Measurements from ENCODE around the gene AGAP1. TPM values are rescaled to one million over a fixed set of nuclear protein-coding genes. Genes with fewer than 3 reads are reported as not detected.

AGAP1 gene
- total and polyA plus RNA-seq, 2 donors (not counting 3 experiments of a cell fraction or from before 2014, with no cell fraction given) = 10.2 to 20.9 TPM

- H3K36me3 ChIP-seq (ENCODE audit: control insufficient read depth in 2 of 2, extremely low read depth in 1 of 2, insufficient read depth in 2 of 2, low read length in 2 of 2) = no peaks in the 10 kb centered on the region
- no peak overlapping the region for H2AFZ ChIP-seq (ENCODE audit: low read depth, low read length)
- intact Hi-C loops (cut with micrococcal nuclease) = no loop called here
- CTCF ChIA-PET = interaction anchor here (1.5 kb wide), 1 partner anchor 9 kb away, joined by 3 read pairs; no protein-coding TSS in a partner anchor
- TF ChIP-seq EZH2 (IDR thresholded peaks at IDR 0.05; ENCODE audit: borderline replicate concordance, low read depth, low read length, severe bottlenecking) = no peak
- TF ChIP-seq MYC (IDR thresholded peaks at IDR 0.05; ENCODE audit: low read depth, low read length) = no peak
- no peak for TF ChIP-seq POLR2AphosphoS5 (IDR thresholded peaks at IDR 0.05; ENCODE audit: insufficient read depth, low read depth, low read length)
- TF ChIP-seq MAX (IDR thresholded peaks at IDR 0.05; ENCODE audit: insufficient read depth, insufficient read length) = no peak
- no TSS peak for BruUV-seq (replicated peaks)
- dilution Hi-C loops (cut with MboI; ENCODE audit: extremely low pct_ligation_motif_present, low sequenced_read_pairs) = no loop called here
- DNase-seq (ENCODE audit: low read depth, low spot score) = no peak
- no peak overlapping the region for H3K4me3 ChIP-seq (replicated peaks in 1 of 3; ENCODE audit: insufficient read depth in 1 of 3, low read depth in 1 of 3, low read length in 3 of 3)
- peaks cover 10% of the 10 kb centered on the region for H3K4me1 ChIP-seq (ENCODE audit: control insufficient read depth, extremely low read depth, insufficient read depth, low read length)
- H3K4me2 ChIP-seq (ENCODE audit: insufficient read depth, low read length) = no peak overlapping the region
- peaks cover 11% of the 10 kb centered on the region for H3K79me2 ChIP-seq (ENCODE audit: control insufficient read depth, insufficient read depth, low read length)
- POLR2A ChIA-PET = no interaction called here
- H3K27ac ChIP-seq (ENCODE audit: insufficient read depth, low read depth, low read length) = no peak overlapping the region
- H3K9me1 ChIP-seq (replicated peaks; ENCODE audit: control insufficient read depth, extremely low read depth, insufficient read depth, low read length) = no peaks in the 10 kb centered on the region
- no peaks in the 10 kb centered on the region for H3K27me3 ChIP-seq (ENCODE audit: control insufficient read depth in 2 of 2, insufficient read depth in 2 of 2, low read length in 2 of 2)
- H3K9me3 ChIP-seq (replicated peaks; ENCODE audit: control insufficient read depth, insufficient read depth, low read length) = no peaks in the 10 kb centered on the region
- H4K20me1 ChIP-seq (replicated peaks; ENCODE audit: control insufficient read depth, extremely low read depth, insufficient read depth, low read length) = no peaks in the 10 kb centered on the region
- no peak overlapping the region for H3K9ac ChIP-seq (replicated peaks; ENCODE audit: extremely low read depth, insufficient read depth, low read length)
- no peak for FAIRE-seq
These were observed 12.6 kb downstream of the AGAP1 start for GRCh38 chr2:235506291-235506996.

- no peaks in the 10 kb centered on the region for H4K20me1 ChIP-seq (replicated peaks; ENCODE audit: control insufficient read depth, extremely low read depth, insufficient read depth, low read length)
- H3K27ac ChIP-seq (ENCODE audit: insufficient read depth, low read depth, low read length) = no peak overlapping the region
- DNase-seq (ENCODE audit: low read depth, low spot score) = no peak
- no peak for FAIRE-seq
- CTCF ChIA-PET = interaction anchor here (1.5 kb wide), 1 partner anchor 10 kb away, joined by 3 read pairs; no protein-coding TSS in a partner anchor
- no peaks in the 10 kb centered on the region for H3K9me3 ChIP-seq (replicated peaks; ENCODE audit: control insufficient read depth, insufficient read depth, low read length)
- H3K79me2 ChIP-seq (ENCODE audit: control insufficient read depth, insufficient read depth, low read length) = peaks cover 5% of the 10 kb centered on the region
- H3K36me3 ChIP-seq (ENCODE audit: control insufficient read depth in 2 of 2, extremely low read depth in 1 of 2, insufficient read depth in 2 of 2, low read length in 2 of 2) = no peaks in the 10 kb centered on the region
- TF ChIP-seq JUN (IDR thresholded peaks at IDR 0.05; ENCODE audit: borderline replicate concordance, insufficient read depth, insufficient read length, low read depth) (no peak), MYC (IDR thresholded peaks at IDR 0.05; ENCODE audit: low read depth, low read length) (no peak), MAX (IDR thresholded peaks at IDR 0.05; ENCODE audit: insufficient read depth, insufficient read length) (no peak), FOS (IDR thresholded peaks at IDR 0.05; ENCODE audit: borderline replicate concordance, insufficient read depth, low read length) (no peak), POLR2A (IDR thresholded peaks at IDR 0.05; ENCODE audit: low read depth, low read length) (no peak), GATA2 (IDR thresholded peaks at IDR 0.05; ENCODE audit: insufficient read depth, insufficient read length, low read depth, low read length) (no peak), POLR2AphosphoS5 (IDR thresholded peaks at IDR 0.05; ENCODE audit: insufficient read depth, low read depth, low read length) (no peak), EZH2 (IDR thresholded peaks at IDR 0.05; ENCODE audit: borderline replicate concordance, low read depth, low read length, severe bottlenecking) (no peak), CTCF (IDR thresholded peaks at IDR 0.05; ENCODE audit: extremely low read depth in 1 of 2, insufficient read depth in 1 of 2, low read depth in 1 of 2, low read length in 2 of 2) (no peak)
- no peak overlapping the region for H3K9ac ChIP-seq (replicated peaks; ENCODE audit: extremely low read depth, insufficient read depth, low read length)
- H3K9me1 ChIP-seq (replicated peaks; ENCODE audit: control insufficient read depth, extremely low read depth, insufficient read depth, low read length) = no peaks in the 10 kb centered on the region
- intact Hi-C loops (cut with micrococcal nuclease) = no loop called here
- H3K4me3 ChIP-seq (replicated peaks in 1 of 3; ENCODE audit: insufficient read depth in 1 of 3, low read depth in 1 of 3, low read length in 3 of 3) = no peak overlapping the region
- no peak overlapping the region for H3K4me2 ChIP-seq (ENCODE audit: insufficient read depth, low read length)
- peaks cover 4% of the 10 kb centered on the region for H3K4me1 ChIP-seq (ENCODE audit: control insufficient read depth, extremely low read depth, insufficient read depth, low read length)
- no peak overlapping the region for H2AFZ ChIP-seq (ENCODE audit: low read depth, low read length)
- no peaks in the 10 kb centered on the region for H3K27me3 ChIP-seq (ENCODE audit: control insufficient read depth in 2 of 2, insufficient read depth in 2 of 2, low read length in 2 of 2)
- no TSS peak for BruUV-seq (replicated peaks)
- POLR2A ChIA-PET = no interaction called here
- dilution Hi-C loops (cut with MboI; ENCODE audit: extremely low pct_ligation_motif_present, low sequenced_read_pairs) = no loop called here
These were observed 13.3 kb downstream of the AGAP1 start for GRCh38 chr2:235506997-235507615.

All from endothelial cell of umbilical vein (primary cell).